Stomach (tissue), 4 donors: Measurements from ENCODE around the gene RRH.

Experiments
- EP300 ChIP-seq: sonication (generic); formaldehyde crosslinking; IDR thresholded peaks from one replicate; pipeline ENCODE4 v1.6.1; 2017; ENCODE audit warnings: antibody characterized with exemption
- POLR2AphosphoS5 ChIP-seq, 3 donors: sonication (generic); formaldehyde crosslinking; IDR thresholded peaks; one replicate each; pipeline ENCODE4 v1.6.1; 2016; ENCODE audit warnings: antibody characterized with exemption in 3 of 3
- TF ChIP-seq, protein P1 (sequence below), 7 experiments: fragments of 450-650 bp in 4 of 7; fragments of 200-600 bp in 3 of 7; sonication (generic) in 3 of 7; IDR thresholded peaks; one replicate each; pipeline ENCODE4 v1.5.1; 2016 to 2019; ENCODE audit warnings: antibody characterized with exemption in 7 of 7, control low read depth in 2 of 7, mild to moderate bottlenecking in 1 of 7

DNA sequence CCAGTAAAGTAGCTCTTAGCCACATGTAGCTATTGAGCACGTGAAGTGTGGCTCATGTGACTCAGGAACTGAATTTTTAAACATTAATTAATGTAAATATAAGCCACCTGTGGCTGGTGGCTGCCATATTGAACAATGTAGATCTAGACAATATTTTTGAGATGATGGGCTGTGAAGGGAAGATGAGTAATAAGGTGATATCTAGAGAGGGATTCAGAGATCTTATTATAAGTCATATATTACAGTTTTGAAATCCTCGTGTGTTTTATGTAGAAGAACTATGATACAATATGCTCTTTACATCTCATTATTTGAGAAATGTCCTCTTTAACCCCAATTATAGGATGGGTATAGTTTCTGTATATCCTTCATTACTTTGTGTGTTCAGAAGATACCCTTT, 6.6 kb upstream of the RRH start:
- TF ChIP-seq, protein P1, sequence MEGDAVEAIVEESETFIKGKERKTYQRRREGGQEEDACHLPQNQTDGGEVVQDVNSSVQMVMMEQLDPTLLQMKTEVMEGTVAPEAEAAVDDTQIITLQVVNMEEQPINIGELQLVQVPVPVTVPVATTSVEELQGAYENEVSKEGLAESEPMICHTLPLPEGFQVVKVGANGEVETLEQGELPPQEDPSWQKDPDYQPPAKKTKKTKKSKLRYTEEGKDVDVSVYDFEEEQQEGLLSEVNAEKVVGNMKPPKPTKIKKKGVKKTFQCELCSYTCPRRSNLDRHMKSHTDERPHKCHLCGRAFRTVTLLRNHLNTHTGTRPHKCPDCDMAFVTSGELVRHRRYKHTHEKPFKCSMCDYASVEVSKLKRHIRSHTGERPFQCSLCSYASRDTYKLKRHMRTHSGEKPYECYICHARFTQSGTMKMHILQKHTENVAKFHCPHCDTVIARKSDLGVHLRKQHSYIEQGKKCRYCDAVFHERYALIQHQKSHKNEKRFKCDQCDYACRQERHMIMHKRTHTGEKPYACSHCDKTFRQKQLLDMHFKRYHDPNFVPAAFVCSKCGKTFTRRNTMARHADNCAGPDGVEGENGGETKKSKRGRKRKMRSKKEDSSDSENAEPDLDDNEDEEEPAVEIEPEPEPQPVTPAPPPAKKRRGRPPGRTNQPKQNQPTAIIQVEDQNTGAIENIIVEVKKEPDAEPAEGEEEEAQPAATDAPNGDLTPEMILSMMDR (IDR thresholded peaks at IDR 0.05), result no peak
- no peak for TF ChIP-seq EP300
- no peak for TF ChIP-seq POLR2AphosphoS5 (IDR thresholded peaks at IDR 0.05)
